ENCODE measurements around the gene AFDN. TPM values are rescaled to one million over a fixed set of nuclear protein-coding genes. Genes with fewer than 3 reads are reported as not detected.

The AFDN gene
- total RNA-seq, 1 experiment from 2014 or later, result 86.5 TPM

- DNase-seq (ENCODE audit: low spot score), result no peak
These were observed 11.6 kb downstream of the AFDN start for GRCh38 chr6:167838207-167838748.

GRCh38 chr6:167839343-167839742 lies 12.6 kb downstream of the AFDN start:
- DNase-seq (ENCODE audit: low spot score), result no peak

GRCh38 chr6:167839755-167840154 lies 13.0 kb downstream of the AFDN start:
- DNase-seq (ENCODE audit: low spot score), result no peak

- no peak for DNase-seq (ENCODE audit: low spot score)
These were observed 13.4 kb downstream of the AFDN start for GRCh38 chr6:167840160-167840525.

GRCh38 chr6:167840526-167841179 lies 13.9 kb downstream of the AFDN start:
- DNase-seq (ENCODE audit: low spot score), result no peak

GRCh38 chr6:167841981-167842380 lies 15.3 kb downstream of the AFDN start:
- DNase-seq (ENCODE audit: low spot score), result no peak

GRCh38 chr6:167842457-167842856 lies 15.7 kb downstream of the AFDN start:
- no peak for DNase-seq (ENCODE audit: low spot score)

GRCh38 chr6:167843023-167843422 lies 16.3 kb downstream of the AFDN start:
- DNase-seq (ENCODE audit: low spot score), result no peak

- no peak for DNase-seq (ENCODE audit: low spot score)
These were observed 19.1 kb downstream of the AFDN start for GRCh38 chr6:167845856-167846255.

GRCh38 chr6:167846997-167847606 lies 20.4 kb downstream of the AFDN start:
- DNase-seq (ENCODE audit: low spot score), result no peak

GRCh38 chr6:167847936-167848335 lies 21.2 kb downstream of the AFDN start:
- no peak for DNase-seq (ENCODE audit: low spot score)

- DNase-seq (ENCODE audit: low spot score), result no peak
These were observed 22.1 kb downstream of the AFDN start for GRCh38 chr6:167848783-167849182.

- peak; percentile 83 for DNase-seq (ENCODE audit: low spot score)
These were observed 23.2 kb downstream of the AFDN start for GRCh38 chr6:167849846-167850459.

GRCh38 chr6:167850782-167851181 lies 24.1 kb downstream of the AFDN start:
- DNase-seq (ENCODE audit: low spot score), result no peak

- DNase-seq (ENCODE audit: low spot score), result no peak
These were observed 24.8 kb downstream of the AFDN start for GRCh38 chr6:167851370-167851952.

GRCh38 chr6:167855825-167856425 lies 29.2 kb downstream of the AFDN start:
- DNase-seq (ENCODE audit: low spot score), result no peak

GRCh38 chr6:167856474-167856873 lies 29.8 kb downstream of the AFDN start:
- DNase-seq (ENCODE audit: low spot score), result no peak

- DNase-seq (ENCODE audit: low spot score), result no peak
These were observed 30.4 kb downstream of the AFDN start for GRCh38 chr6:167856999-167857660.

- DNase-seq (ENCODE audit: low spot score), result no peak
These were observed 31.4 kb downstream of the AFDN start for GRCh38 chr6:167858086-167858591.

- peak; percentile 44 for DNase-seq (ENCODE audit: low spot score)
These were observed 32.3 kb downstream of the AFDN start for GRCh38 chr6:167858842-167859664.

All from HT-29 (cell line).